PC-3 (cell line): ENCODE data around the gene DNAJC6.

Experiments used
- EZH2 ChIP-seq: fragments of 300-600 bp; sonication (generic); IDR thresholded peaks from one replicate; pipeline ENCODE4 v1.6.1; 2017; ENCODE audit warnings: antibody characterized with exemption, mild to moderate bottlenecking, low read length; ENCODE audit not compliant: unreplicated experiment
- EZH2phosphoT487 ChIP-seq: fragments of 300-600 bp; sonication (generic); IDR thresholded peaks from 2 replicates; pipeline ENCODE4 v1.6.1; 2018; ENCODE audit warnings: mild to moderate bottlenecking, antibody characterized with exemption, low read length, borderline replicate concordance
- TF ChIP-seq, protein P1 (sequence below): fragments of 300-600 bp; sonication (generic); conservative IDR thresholded peaks from 2 replicates; pipeline ENCODE4 v1.5.1; 2017; ENCODE audit warnings: antibody characterized with exemption, low read depth, mild to moderate bottlenecking, low read length

DNA sequence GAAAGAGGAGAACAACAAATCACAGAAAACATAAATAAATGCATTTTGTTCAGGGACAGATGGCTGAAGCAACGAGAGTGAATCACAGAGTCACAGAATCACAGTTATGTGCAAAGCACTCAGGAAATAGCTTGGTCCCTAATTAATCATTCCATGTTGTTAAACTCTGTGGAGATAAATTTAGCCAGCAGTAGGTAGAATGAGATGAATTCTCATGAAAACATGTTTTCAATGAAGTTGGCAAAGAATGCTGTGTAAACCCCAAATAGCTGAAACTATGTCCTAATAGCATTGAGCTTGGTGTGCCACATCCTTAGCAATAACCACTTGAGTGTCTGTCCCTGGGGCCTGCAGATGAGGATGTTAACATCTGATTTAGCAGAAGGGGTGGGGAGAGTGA is 131.6 kb downstream of the DNAJC6 start:
- TF ChIP-seq, protein P1, sequence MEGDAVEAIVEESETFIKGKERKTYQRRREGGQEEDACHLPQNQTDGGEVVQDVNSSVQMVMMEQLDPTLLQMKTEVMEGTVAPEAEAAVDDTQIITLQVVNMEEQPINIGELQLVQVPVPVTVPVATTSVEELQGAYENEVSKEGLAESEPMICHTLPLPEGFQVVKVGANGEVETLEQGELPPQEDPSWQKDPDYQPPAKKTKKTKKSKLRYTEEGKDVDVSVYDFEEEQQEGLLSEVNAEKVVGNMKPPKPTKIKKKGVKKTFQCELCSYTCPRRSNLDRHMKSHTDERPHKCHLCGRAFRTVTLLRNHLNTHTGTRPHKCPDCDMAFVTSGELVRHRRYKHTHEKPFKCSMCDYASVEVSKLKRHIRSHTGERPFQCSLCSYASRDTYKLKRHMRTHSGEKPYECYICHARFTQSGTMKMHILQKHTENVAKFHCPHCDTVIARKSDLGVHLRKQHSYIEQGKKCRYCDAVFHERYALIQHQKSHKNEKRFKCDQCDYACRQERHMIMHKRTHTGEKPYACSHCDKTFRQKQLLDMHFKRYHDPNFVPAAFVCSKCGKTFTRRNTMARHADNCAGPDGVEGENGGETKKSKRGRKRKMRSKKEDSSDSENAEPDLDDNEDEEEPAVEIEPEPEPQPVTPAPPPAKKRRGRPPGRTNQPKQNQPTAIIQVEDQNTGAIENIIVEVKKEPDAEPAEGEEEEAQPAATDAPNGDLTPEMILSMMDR = no peak
- TF ChIP-seq EZH2phosphoT487 (no peak), EZH2 (no peak)
